Endothelial cell of umbilical vein (primary cell): ENCODE results near the gene CHID1. TPM values are rescaled to one million over a fixed set of nuclear protein-coding genes. Genes with fewer than 3 reads are reported as not detected.
A peak's percentile ranks its signal among the peaks of the same experiment; 100 is the strongest.

Source experiments
- BruUV-seq: library from RNA; stranded (reverse); fragments of 400-500 nt; replicated peaks from 2 replicates; lab custom pipeline; 2021; lab: Mats Ljungman, UMichigan
- CTCF ChIA-PET: fragments of 300-600, 350-600 bp; sonication (Branson Sonifier 250); formaldehyde crosslinking; loops from one replicate; lab custom pipeline; 2021; ENCODE audit warnings: antibody characterized with exemption, inconsistent platforms; lab: Charles Lee
- POLR2A ChIA-PET: fragments of 300-600, 350-600 bp; sonication (Branson Sonifier 250); formaldehyde crosslinking; loops from one replicate; lab custom pipeline; 2021; ENCODE audit warnings: antibody characterized with exemption, inconsistent platforms; lab: Charles Lee
- DNase-seq: peaks from one replicate; pipeline ENCODE4 v3.0.0-alpha.2; 2011; ENCODE audit warnings: low read depth, low spot score
- FAIRE-seq: peaks from 2 replicates; lab custom pipeline; 2011; peaks lifted over from hg19 to GRCh38; lab: Jason Lieb, UNC
- H2AFZ ChIP-seq: 2 replicates; pipeline ENCODE4 v1.6.0; 2012; ENCODE audit warnings: low read depth, low read length, control low read depth, inconsistent platforms
- H3K27ac ChIP-seq: 2 replicates; pipeline ENCODE4 v1.5.1; 2011; ENCODE audit warnings: low read depth, mild to moderate bottlenecking, control low read depth, low read length, moderate library complexity; ENCODE audit not compliant: insufficient read depth
- H3K27me3 ChIP-seq, 2 experiments: 2 replicates each; pipeline versions ENCODE4 v1.6.0 to v1.6.1; 2011; ENCODE audit warnings: low read length in 2 of 2, mixed read lengths in 1 of 2; ENCODE audit not compliant: control insufficient read depth in 2 of 2, insufficient read depth in 2 of 2
- H3K36me3 ChIP-seq, 2 experiments: 2 replicates in 1 of 2; 3 replicates in 1 of 2; pipeline ENCODE4 v1.5.1; 2011; ENCODE audit warnings: low read length in 2 of 2, mild to moderate bottlenecking in 1 of 2, moderate library complexity in 1 of 2; ENCODE audit not compliant: control insufficient read depth in 2 of 2, insufficient read depth in 2 of 2; ENCODE audit errors: extremely low read depth in 1 of 2
- H3K4me1 ChIP-seq: 3 replicates; pipeline ENCODE4 v1.5.1; 2011; ENCODE audit warnings: mild to moderate bottlenecking, low read length; ENCODE audit not compliant: control insufficient read depth, insufficient read depth; ENCODE audit errors: extremely low read depth
- H3K4me2 ChIP-seq: 2 replicates; pipeline ENCODE4 v1.6.1; 2011; ENCODE audit warnings: low read length, control low read depth, mixed read lengths; ENCODE audit not compliant: insufficient read depth
- H3K4me3 ChIP-seq, 3 experiments: fragments of 200-600 bp in 1 of 3; sonication (generic), shearing (Covaris generic) in 1 of 3; replicated peaks in 1 of 3; 2 replicates each; pipeline ENCODE4 v1.5.1; 2011 to 2016; ENCODE audit warnings: control low read depth in 3 of 3, low read length in 3 of 3, mild to moderate bottlenecking in 2 of 3, inconsistent platforms in 1 of 3, low read depth in 1 of 3, moderate library complexity in 1 of 3; ENCODE audit not compliant: insufficient read depth in 1 of 3
- H3K79me2 ChIP-seq: 2 replicates; pipeline ENCODE4 v1.6.0; 2012; ENCODE audit warnings: low read length, inconsistent platforms; ENCODE audit not compliant: control insufficient read depth, insufficient read depth
- H3K9ac ChIP-seq: replicated peaks from 2 replicates; pipeline ENCODE3; 2011; ENCODE audit warnings: low read length, control low read depth; ENCODE audit not compliant: insufficient read depth; ENCODE audit errors: extremely low read depth
- H3K9me1 ChIP-seq: replicated peaks from 3 replicates; pipeline ENCODE4 v1.6.0; 2011; ENCODE audit warnings: mild to moderate bottlenecking, low read length; ENCODE audit not compliant: control insufficient read depth, insufficient read depth; ENCODE audit errors: extremely low read depth
- H3K9me3 ChIP-seq: replicated peaks from 2 replicates; pipeline ENCODE4 v1.5.1; 2012; ENCODE audit warnings: low read length, inconsistent platforms; ENCODE audit not compliant: control insufficient read depth, insufficient read depth
- H4K20me1 ChIP-seq: replicated peaks from 2 replicates; pipeline ENCODE3; 2011; ENCODE audit warnings: mild to moderate bottlenecking, low read length; ENCODE audit not compliant: control insufficient read depth, insufficient read depth; ENCODE audit errors: extremely low read depth
- EZH2 ChIP-seq: IDR thresholded peaks from 2 replicates; pipeline ENCODE4 v1.6.1; 2012; ENCODE audit warnings: borderline replicate concordance, low read depth, mild to moderate bottlenecking, moderate library complexity, low read length, inconsistent platforms; ENCODE audit not compliant: severe bottlenecking
- FOS ChIP-seq: IDR thresholded peaks from 2 replicates; pipeline ENCODE4 v1.6.1; 2011; ENCODE audit warnings: mild to moderate bottlenecking, low read length, moderate library complexity, borderline replicate concordance; ENCODE audit not compliant: insufficient read depth
- GATA2 ChIP-seq: IDR thresholded peaks from 2 replicates; pipeline ENCODE4 v1.7.0; 2011; ENCODE audit warnings: low read depth, mild to moderate bottlenecking, moderate library complexity, mixed read lengths, low read length; ENCODE audit not compliant: insufficient read length, insufficient read depth
- JUN ChIP-seq: IDR thresholded peaks from 2 replicates; pipeline ENCODE4 v1.6.1; 2011; ENCODE audit warnings: borderline replicate concordance, low read depth; ENCODE audit not compliant: insufficient read length, insufficient read depth
- MYC ChIP-seq: IDR thresholded peaks from one replicate; pipeline ENCODE4 v1.6.1; 2011; ENCODE audit warnings: mild to moderate bottlenecking, low read depth, low read length
- POLR2A ChIP-seq: IDR thresholded peaks from 2 replicates; pipeline ENCODE4 v1.6.1; 2012; ENCODE audit warnings: low read depth, mild to moderate bottlenecking, control low read depth, low read length
- POLR2AphosphoS5 ChIP-seq: IDR thresholded peaks from 2 replicates; pipeline ENCODE4 v1.6.1; 2012; ENCODE audit warnings: low read depth, mild to moderate bottlenecking, control low read depth, low read length, moderate library complexity; ENCODE audit not compliant: insufficient read depth
- dilution Hi-C: fragments of 300-500 bp; cut with MboI; formaldehyde crosslinking; loops from one replicate; pipeline ENCODE4 v1.15.0; 2019; ENCODE audit warnings: low sequenced_read_pairs; ENCODE audit not compliant: extremely low pct_ligation_motif_present
- intact Hi-C: fragments of 100-400 bp; cut with micrococcal nuclease; formaldehyde crosslinking; loops from one replicate; pipeline ENCODE4 v1.10.0; 2022
- polyA plus RNA-seq, 4 experiments: library from polyadenylated mRNA; depleted of rRNA in 3 of 4; stranded (reverse) in 3 of 4; unstranded in 1 of 4; fragments of >200 nt; gene quantifications; 2 replicates each; pipeline versions ENCODE4 v1.2.1 to v1.2.3, GENCODE V29; 2011 to 2012; ENCODE audit warnings: missing spikeins in 1 of 4
- total RNA-seq: library from RNA; stranded (reverse); gene quantifications from 2 replicates; pipeline ENCODE4 v1.2.3, GENCODE V29; 2021
- TF ChIP-seq, protein P1 (sequence below), 2 donors: IDR thresholded peaks; 1 replicate in 1 of 2; 2 replicates in 1 of 2; pipeline ENCODE4 v1.5.1; 2011; ENCODE audit warnings: low read length in 2 of 2, mild to moderate bottlenecking in 2 of 2, moderate library complexity in 2 of 2, control low read depth in 1 of 2, inconsistent platforms in 1 of 2, low read depth in 1 of 2; ENCODE audit not compliant: insufficient read depth in 1 of 2; ENCODE audit errors: extremely low read depth in 1 of 2
- TF ChIP-seq, protein P2 (sequence below): IDR thresholded peaks from 2 replicates; pipeline ENCODE4 v1.6.1; 2011; ENCODE audit not compliant: insufficient read depth, insufficient read length

CHID1 gene
- total and polyA plus RNA-seq, 2 donors (not counting 3 experiments of a cell fraction or from before 2014, with no cell fraction given): 89.8 to 107 TPM

DNA sequence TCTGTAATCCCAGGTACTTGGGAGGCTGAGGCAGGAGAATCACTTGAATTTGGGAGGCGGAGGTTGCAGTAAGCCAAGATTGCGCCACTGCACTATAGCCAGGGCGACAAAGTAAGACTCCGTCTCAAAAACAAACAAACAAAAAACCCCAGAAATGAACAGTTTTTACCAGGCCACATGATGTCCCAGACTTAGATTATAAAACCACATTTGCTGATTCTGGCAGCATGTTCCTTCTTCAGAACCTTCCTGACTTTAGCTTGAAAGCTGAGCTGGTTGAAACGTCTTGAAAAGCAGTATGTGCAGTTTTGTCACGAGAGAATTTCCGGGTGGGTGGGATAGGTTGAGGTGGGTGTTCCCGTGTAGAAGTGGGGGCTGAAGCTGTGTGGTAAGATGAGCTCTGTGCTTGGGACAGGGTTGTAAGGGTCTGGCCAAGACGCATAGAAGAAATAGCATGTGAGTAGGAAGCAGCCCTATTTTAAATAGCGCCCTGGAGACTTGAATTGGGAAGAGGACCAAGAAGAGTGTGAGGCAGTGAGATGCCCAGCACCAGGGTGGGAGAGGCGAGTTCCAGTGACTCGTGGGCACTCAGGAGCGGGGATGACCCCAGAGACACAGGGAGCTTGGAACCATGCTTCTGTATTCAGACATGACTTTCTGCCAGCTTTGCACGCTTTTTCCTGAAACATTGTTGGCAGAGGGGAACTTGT, 22.7 kb upstream of the CHID1 start:
- CTCF ChIA-PET: interaction anchor here (1.1 to 2.7 kb wide), 4 partner anchors 8 to 19 kb away, joined by 3 to 8 read pairs (median 4); no protein-coding TSS in a partner anchor
- Histone ChIP-seq H3K9me3 (no peaks in the 10 kb centered on the region), H3K4me1 (peaks cover 42% of the 10 kb centered on the region), H3K9me1 (no peaks in the 10 kb centered on the region), H3K27ac (peak overlapping the region; percentile 69), H3K4me3 (no peak overlapping the region), H4K20me1 (peaks cover 5% of the 10 kb centered on the region), H2AFZ (no peak overlapping the region), H3K9ac (no peak overlapping the region), H3K79me2 (peaks cover 77% of the 10 kb centered on the region), H3K27me3 (no peaks in the 10 kb centered on the region), H3K36me3 (no peaks in the 10 kb centered on the region), H3K4me2 (peak overlapping the region; percentile 62)
- TF ChIP-seq MYC: no peak
- TF ChIP-seq GATA2: no peak
- TF ChIP-seq POLR2AphosphoS5: no peak
- no peak for TF ChIP-seq JUN
- TF ChIP-seq, protein P1, sequence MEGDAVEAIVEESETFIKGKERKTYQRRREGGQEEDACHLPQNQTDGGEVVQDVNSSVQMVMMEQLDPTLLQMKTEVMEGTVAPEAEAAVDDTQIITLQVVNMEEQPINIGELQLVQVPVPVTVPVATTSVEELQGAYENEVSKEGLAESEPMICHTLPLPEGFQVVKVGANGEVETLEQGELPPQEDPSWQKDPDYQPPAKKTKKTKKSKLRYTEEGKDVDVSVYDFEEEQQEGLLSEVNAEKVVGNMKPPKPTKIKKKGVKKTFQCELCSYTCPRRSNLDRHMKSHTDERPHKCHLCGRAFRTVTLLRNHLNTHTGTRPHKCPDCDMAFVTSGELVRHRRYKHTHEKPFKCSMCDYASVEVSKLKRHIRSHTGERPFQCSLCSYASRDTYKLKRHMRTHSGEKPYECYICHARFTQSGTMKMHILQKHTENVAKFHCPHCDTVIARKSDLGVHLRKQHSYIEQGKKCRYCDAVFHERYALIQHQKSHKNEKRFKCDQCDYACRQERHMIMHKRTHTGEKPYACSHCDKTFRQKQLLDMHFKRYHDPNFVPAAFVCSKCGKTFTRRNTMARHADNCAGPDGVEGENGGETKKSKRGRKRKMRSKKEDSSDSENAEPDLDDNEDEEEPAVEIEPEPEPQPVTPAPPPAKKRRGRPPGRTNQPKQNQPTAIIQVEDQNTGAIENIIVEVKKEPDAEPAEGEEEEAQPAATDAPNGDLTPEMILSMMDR (IDR thresholded peaks at IDR 0.05; ENCODE audit: extremely low read depth in 1 of 2, insufficient read depth in 1 of 2, low read depth in 1 of 2, low read length in 2 of 2): no peak
- no peak for TF ChIP-seq POLR2A
- TF ChIP-seq EZH2: no peak
- TF ChIP-seq FOS: no peak
- TF ChIP-seq, protein P2, sequence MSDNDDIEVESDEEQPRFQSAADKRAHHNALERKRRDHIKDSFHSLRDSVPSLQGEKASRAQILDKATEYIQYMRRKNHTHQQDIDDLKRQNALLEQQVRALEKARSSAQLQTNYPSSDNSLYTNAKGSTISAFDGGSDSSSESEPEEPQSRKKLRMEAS: no peak
- POLR2A ChIA-PET: no interaction called here
- dilution Hi-C loops (no loop called here), intact Hi-C loops (no loop called here)
- FAIRE-seq (no peak), DNase-seq (no peak)
- BruUV-seq: no TSS peak
